GM10847 (cell line): ENCODE data around the gene ITIH5.

ENCODE experiments used
- POLR2A ChIP-seq: IDR thresholded peaks from 2 replicates; pipeline ENCODE4 v1.6.1; 2011; ENCODE audit not compliant: insufficient read length; ENCODE audit errors: extremely low read depth

The ITIH5 gene

DNA sequence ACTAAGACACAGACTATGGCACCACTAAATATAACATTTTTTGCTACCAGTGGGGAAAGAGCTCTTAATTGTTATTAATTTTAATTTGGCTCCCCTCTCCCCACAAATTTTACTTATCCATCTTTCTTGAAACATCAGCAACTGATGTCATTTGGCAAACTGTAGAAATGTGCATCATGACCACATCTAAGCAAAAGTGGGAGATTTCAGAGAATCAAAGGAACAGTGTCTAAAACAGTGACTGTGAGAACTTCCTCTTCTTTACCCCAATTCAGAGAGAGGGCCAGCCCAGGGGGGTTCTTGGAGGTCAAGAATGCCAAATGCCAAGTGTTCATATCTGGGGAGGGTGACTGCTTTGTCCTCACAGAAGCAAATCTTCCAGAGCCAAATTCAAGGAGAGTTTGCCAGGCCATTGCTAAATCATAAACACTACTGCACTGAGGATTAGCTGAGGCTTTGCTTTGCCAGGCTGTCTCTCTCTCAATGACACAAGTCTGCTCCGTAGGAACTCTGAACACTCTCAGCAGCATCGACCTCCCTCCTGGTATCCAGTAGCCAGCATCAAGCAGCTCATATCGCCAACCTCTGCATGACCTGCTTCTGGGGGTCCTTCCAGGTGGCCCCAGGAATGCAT is 65.6 kb downstream of the ITIH5 start:
- no peak for TF ChIP-seq POLR2A

GRCh38 chr10:7598771-7599170 is 68.0 kb downstream of the ITIH5 start:
- TF ChIP-seq POLR2A = no peak

GRCh38 chr10:7596356-7596755 is 70.4 kb downstream of the ITIH5 start:
- TF ChIP-seq POLR2A = no peak

- no peak for TF ChIP-seq POLR2A
Observed at GRCh38 chr10:7593905-7594304, 72.9 kb downstream of the ITIH5 start.

GRCh38 chr10:7593063-7593462 is 73.7 kb downstream of the ITIH5 start:
- TF ChIP-seq POLR2A = no peak

DNA sequence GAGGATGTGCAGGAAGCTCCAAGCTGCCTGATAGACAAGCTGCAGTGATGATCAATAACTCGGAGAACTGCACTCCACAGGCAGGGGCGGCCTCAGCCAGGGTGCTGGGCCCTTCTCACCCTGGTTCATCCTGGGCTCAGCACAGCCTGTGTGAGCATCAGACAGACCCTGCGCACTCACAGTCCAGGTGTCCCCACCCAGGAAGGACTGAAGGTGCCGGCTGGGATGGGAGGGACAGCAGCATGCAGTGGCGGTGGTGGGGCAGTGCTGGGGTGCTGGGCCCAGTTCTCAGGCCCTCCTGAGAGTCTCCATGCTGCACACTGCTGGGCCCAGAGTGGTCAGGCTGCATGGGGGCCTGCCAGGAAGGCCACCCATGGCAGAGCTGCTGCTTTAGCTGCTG is 74.1 kb downstream of the ITIH5 start:
- no peak for TF ChIP-seq POLR2A

GRCh38 chr10:7590271-7590670 is 76.5 kb downstream of the ITIH5 start:
- TF ChIP-seq POLR2A = no peak

- TF ChIP-seq POLR2A = no peak
Observed at GRCh38 chr10:7589748-7590147, 77.0 kb downstream of the ITIH5 start.

DNA sequence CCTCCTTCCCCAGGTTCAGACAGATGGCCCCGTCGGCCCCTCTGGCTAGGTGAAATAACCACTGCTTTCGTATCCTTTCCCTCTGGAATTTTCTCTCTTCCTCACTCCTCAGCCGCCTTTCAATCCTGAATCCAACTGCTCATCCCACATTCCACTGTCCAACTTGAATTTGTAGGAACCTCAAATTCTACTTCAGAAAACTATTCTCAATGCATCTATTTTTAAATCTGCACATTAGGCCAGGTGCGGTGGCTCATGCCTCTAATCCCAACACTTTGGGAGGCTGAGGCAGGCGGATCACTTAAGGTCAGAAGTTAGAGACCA is 78.9 kb downstream of the ITIH5 start:
- TF ChIP-seq POLR2A = no peak

DNA sequence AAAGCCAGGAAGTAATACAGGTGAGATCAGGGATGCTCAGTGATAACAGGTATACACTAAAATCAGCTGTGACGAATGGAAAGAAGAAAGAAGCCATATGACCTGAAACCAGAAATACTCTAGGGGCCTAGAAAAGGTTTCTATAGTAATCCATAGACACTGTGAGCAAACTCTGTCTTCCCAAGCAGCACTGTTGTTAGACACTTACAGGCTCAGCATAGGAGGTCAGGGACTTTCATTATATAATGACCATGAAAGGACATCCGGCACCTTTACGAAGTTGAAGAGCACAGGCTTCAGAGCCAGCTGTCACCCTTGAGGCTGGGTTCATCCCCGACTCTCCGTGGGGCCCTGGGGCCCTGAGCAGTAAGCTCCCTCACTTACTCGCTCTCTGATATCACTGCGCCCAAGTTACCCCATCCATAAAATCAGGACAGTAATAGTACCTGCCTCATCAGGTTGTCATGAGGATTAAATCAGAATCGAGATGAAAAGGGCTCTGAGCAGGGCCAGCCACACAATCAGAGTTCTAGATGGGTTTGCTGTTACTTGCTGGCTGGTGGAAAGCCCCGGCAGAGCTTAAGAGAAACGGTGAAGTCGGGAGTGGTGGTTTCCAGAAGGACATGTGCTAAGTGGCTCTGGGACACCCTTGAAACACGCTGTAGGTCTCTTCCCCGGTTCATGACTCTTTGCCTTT is 79.5 kb downstream of the ITIH5 start:
- TF ChIP-seq POLR2A = no peak

- no peak for TF ChIP-seq POLR2A
Observed at GRCh38 chr10:7585228-7585627, 81.5 kb downstream of the ITIH5 start.

DNA sequence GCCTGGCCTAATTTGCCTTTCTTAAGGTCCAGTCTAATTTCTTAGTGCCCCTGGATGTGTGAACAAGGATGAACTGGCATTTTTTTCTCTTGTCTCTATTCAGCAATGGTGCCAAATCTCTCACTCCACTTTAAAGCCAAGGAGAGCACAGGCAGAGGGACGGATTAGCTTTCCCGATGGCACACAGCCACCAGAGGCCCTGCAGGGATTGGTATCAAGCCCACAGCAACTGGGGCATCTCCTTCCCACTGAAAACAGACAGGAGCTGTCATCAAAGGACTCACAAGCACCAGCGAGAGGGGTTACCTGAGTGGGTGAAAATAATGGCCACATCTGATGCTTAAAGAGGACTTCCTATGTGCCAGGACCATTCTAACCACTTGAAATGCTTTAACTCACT is 83.1 kb downstream of the ITIH5 start:
- no peak for TF ChIP-seq POLR2A

- no peak for TF ChIP-seq POLR2A
Observed at GRCh38 chr10:7580520-7580919, 86.2 kb downstream of the ITIH5 start.

DNA sequence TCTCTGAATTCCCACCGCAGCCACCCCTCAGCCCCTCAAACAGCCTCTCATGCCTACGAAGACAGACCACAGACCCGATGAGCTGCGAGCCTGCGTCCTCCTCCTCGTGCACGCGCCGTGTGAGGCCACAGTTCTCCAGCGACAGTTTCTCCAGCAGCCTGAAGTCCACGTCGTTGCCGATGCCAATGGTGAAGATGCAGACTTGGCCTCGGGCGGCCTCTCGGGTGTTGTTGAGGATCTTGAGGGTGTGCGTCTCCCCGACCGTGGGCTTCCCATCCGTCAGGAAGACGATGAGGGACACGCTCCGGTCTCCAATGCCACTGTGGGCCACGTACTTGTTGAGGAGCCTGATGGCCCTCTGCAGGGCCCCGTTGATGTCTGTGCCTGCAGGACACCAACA is 87.1 kb downstream of the ITIH5 start:
- no peak for TF ChIP-seq POLR2A

- TF ChIP-seq POLR2A = no peak
Observed at GRCh38 chr10:7577579-7577978, 89.2 kb downstream of the ITIH5 start.

GRCh38 chr10:7577176-7577575 is 89.6 kb downstream of the ITIH5 start:
- no peak for TF ChIP-seq POLR2A

GRCh38 chr10:7576340-7576739 is 90.4 kb downstream of the ITIH5 start:
- no peak for TF ChIP-seq POLR2A

GRCh38 chr10:7572391-7572790 is 94.4 kb downstream of the ITIH5 start:
- no peak for TF ChIP-seq POLR2A

DNA sequence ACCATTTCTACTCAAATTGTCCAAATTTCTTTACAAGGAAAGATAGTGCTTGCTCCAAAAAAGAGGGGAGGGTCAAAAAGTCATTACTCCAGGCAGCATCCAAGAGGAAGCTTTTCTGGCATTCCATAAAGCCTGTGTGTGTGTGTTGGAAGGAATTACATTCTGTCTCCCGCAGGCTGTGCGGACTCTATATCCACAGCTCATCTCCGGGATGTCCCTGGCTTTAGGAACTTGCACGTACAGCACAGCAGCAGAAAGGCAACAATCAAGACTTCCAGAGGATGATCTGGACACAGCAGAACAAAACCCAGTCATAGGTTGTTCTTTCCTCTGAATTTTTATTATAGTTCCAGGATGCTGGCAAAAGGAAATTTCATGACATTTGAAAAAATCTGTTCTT is 94.8 kb downstream of the ITIH5 start:
- TF ChIP-seq POLR2A = no peak
